OCI-LY3 (cell line): ENCODE data around the gene RPL10A.

Source experiments
- H2AFZ ChIP-seq: fragments of 200-600, 300-600 bp; shearing (Covaris generic); 2 replicates; pipeline ENCODE4 v1.6.0; 2014; ENCODE audit warnings: antibody characterized with exemption, low read depth, low read length
- H3K27ac ChIP-seq: fragments of 200-600, 300-600 bp; sonication (generic); 2 replicates; pipeline ENCODE4 v1.5.1; 2014; ENCODE audit warnings: mild to moderate bottlenecking, low read length, moderate library complexity, mixed read lengths
- H3K27me3 ChIP-seq: fragments of 200-600, 300-600 bp; sonication (generic); 2 replicates; pipeline ENCODE4 v1.6.1; 2014; ENCODE audit warnings: low read depth, low read length, mixed read lengths
- H3K36me3 ChIP-seq: fragments of 200-600, 300-600 bp; sonication (generic); replicated peaks from 2 replicates; pipeline ENCODE3; 2014; ENCODE audit warnings: low read depth, low read length, mixed read lengths
- H3K4me1 ChIP-seq: fragments of 300-600, 200-600 bp; sonication (generic); 2 replicates; pipeline ENCODE4 v1.6.1; 2014; ENCODE audit warnings: low read length, mixed read lengths
- H3K4me2 ChIP-seq: fragments of 200-600, 300-600 bp; sonication (generic); 2 replicates; pipeline ENCODE4 v1.6.1; 2014; ENCODE audit warnings: low read length, mixed read lengths
- H3K4me3 ChIP-seq: fragments of 300-600, 200-600 bp; sonication (generic); 2 replicates; pipeline ENCODE4 v1.5.1; 2014; ENCODE audit warnings: antibody characterized with exemption, mild to moderate bottlenecking, low read length, moderate library complexity
- H3K79me2 ChIP-seq: fragments of 300-600, 200-600 bp; shearing (Covaris generic); 2 replicates; pipeline ENCODE4 v1.6.1; 2014; ENCODE audit warnings: mild to moderate bottlenecking, low read length, mixed read lengths
- H3K9ac ChIP-seq: fragments of 300-600, 200-600 bp; shearing (Covaris generic); 2 replicates; pipeline ENCODE4 v1.6.0; 2014; ENCODE audit warnings: mild to moderate bottlenecking, low read length, moderate library complexity
- H3K9me3 ChIP-seq: fragments of 200-600, 300-600 bp; shearing (Covaris generic); 2 replicates; pipeline ENCODE4 v1.6.1; 2014; ENCODE audit warnings: low read length, mixed read lengths; ENCODE audit not compliant: insufficient read depth
- H4K20me1 ChIP-seq: fragments of 200-600, 300-600 bp; sonication (generic); 2 replicates; pipeline ENCODE4 v1.6.1; 2016; ENCODE audit warnings: low read length, mixed read lengths; ENCODE audit not compliant: insufficient read depth
- CTCF ChIP-seq: fragments of 200-600, 300-600 bp; sonication (generic); IDR thresholded peaks from 2 replicates; pipeline ENCODE4 v1.5.1; 2014; ENCODE audit warnings: antibody characterized with exemption, low read length, low read depth
- EZH2phosphoT487 ChIP-seq: fragments of 200-600 bp; shearing (Covaris generic); IDR thresholded peaks from 2 replicates; pipeline ENCODE4 v1.6.1; 2018; ENCODE audit warnings: antibody characterized with exemption, mixed run types, low read depth

Gene RPL10A

GRCh38 chr6:35452183-35453090, 15.8 kb upstream of the RPL10A start, which contains the start of gene FANCE:
Gene FANCE (plus strand): TSS chr6:35452338. CDS start chr6:35452546, 208 bp downstream.
- H3K4me1 ChIP-seq = peaks cover 10% of the 10 kb centered on the region; the same call in 1 of the 2 replicates
- H2AFZ ChIP-seq = peak within 1 kb of the TSS; percentile 73
- H3K4me3 ChIP-seq = peak within 1 kb of the TSS; percentile 95
- no peaks in the 10 kb centered on the region for H3K79me2 ChIP-seq
- H4K20me1 ChIP-seq = no peaks in the 10 kb centered on the region
- H3K4me2 ChIP-seq = peak within 1 kb of the TSS; percentile 96
- H3K27ac ChIP-seq = no peak within 1 kb of the TSS
- H3K9me3 ChIP-seq = no peaks in the 10 kb centered on the region
- no peaks in the 10 kb centered on the region for H3K36me3 ChIP-seq
- no peak for TF ChIP-seq EZH2phosphoT487
- TF ChIP-seq CTCF = no peak
- peak within 1 kb of the TSS; percentile 77 for H3K9ac ChIP-seq
- H3K27me3 ChIP-seq = peaks cover 22% of the 10 kb centered on the region

GRCh38 chr6:35453236-35453635, 15.0 kb upstream of the RPL10A start:
- no peak overlapping the region for H3K27ac ChIP-seq
- H3K9ac ChIP-seq = peak overlapping the region; percentile 77

GRCh38 chr6:35454391-35455110, 13.7 kb upstream of the RPL10A start:
- Histone ChIP-seq H2AFZ (no peak overlapping the region), H3K9ac (no peak overlapping the region), H3K4me2 (no peak overlapping the region), H3K27ac (no peak overlapping the region), H3K79me2 (no peaks in the 10 kb centered on the region), H3K36me3 (no peaks in the 10 kb centered on the region), H3K4me3 (no peak overlapping the region), H3K4me1 (peaks cover 10% of the 10 kb centered on the region; the same call in 1 of the 2 replicates), H4K20me1 (no peaks in the 10 kb centered on the region), H3K27me3 (peaks cover 21% of the 10 kb centered on the region), H3K9me3 (no peaks in the 10 kb centered on the region)
- no peak for TF ChIP-seq CTCF
- TF ChIP-seq EZH2phosphoT487 = no peak

More at GRCh38 chr6:35453236-35453635, 15.0 kb upstream of the RPL10A start:
- no peaks in the 10 kb centered on the region for H3K9me3 ChIP-seq
- peaks cover 22% of the 10 kb centered on the region for H3K27me3 ChIP-seq
- TF ChIP-seq CTCF = no peak
- TF ChIP-seq EZH2phosphoT487 = no peak
- H3K4me1 ChIP-seq = peaks cover 10% of the 10 kb centered on the region; the same call in 1 of the 2 replicates
- peak overlapping the region; percentile 95 for H3K4me3 ChIP-seq
- H3K36me3 ChIP-seq = no peaks in the 10 kb centered on the region
- peak overlapping the region; percentile 96 for H3K4me2 ChIP-seq
- H2AFZ ChIP-seq = no peak overlapping the region
- no peaks in the 10 kb centered on the region for H4K20me1 ChIP-seq
- H3K79me2 ChIP-seq = no peaks in the 10 kb centered on the region

- H3K79me2 ChIP-seq = no peaks in the 10 kb centered on the region
- no peak overlapping the region for H2AFZ ChIP-seq
- H3K27ac ChIP-seq = no peak overlapping the region
- no peak overlapping the region for H3K4me3 ChIP-seq
- H3K9me3 ChIP-seq = no peaks in the 10 kb centered on the region
- no peak overlapping the region for H3K4me2 ChIP-seq
- no peaks in the 10 kb centered on the region for H3K27me3 ChIP-seq
- TF ChIP-seq CTCF (no peak), EZH2phosphoT487 (no peak)
- peaks cover 5% of the 10 kb centered on the region; the same call in 1 of the 2 replicates for H3K4me1 ChIP-seq
- no peaks in the 10 kb centered on the region for H3K36me3 ChIP-seq
- no peaks in the 10 kb centered on the region for H4K20me1 ChIP-seq
- H3K9ac ChIP-seq = no peak overlapping the region
Measured at GRCh38 chr6:35457907-35458306, 10.3 kb upstream of the RPL10A start.
